Measurements from ENCODE around the gene TMEM150A.
"Not testable (repeated sequence)": the region's sequence is repeated elsewhere in the genome, so short reads cannot be mapped to it uniquely, and the experiment has no call there.

Gene TMEM150A

GRCh38 chr2:85593023-85593422 lies 9.5 kb downstream of the TMEM150A start:
- Mint-ChIP-seq H3K4me1 (peaks cover 24% of the 10 kb centered on the region), H3K9me3 (no peaks in the 10 kb centered on the region), H3K4me3 (no peak overlapping the region), H3K27me3 (no peaks in the 10 kb centered on the region), H3K27ac (no peak overlapping the region), H3K36me3 (peaks cover 2% of the 10 kb centered on the region)
- DNase-seq (ENCODE audit: low spot score in 2 of 2), result no peak
- ATAC-seq (ENCODE audit: low read depth), result no peak

DNA sequence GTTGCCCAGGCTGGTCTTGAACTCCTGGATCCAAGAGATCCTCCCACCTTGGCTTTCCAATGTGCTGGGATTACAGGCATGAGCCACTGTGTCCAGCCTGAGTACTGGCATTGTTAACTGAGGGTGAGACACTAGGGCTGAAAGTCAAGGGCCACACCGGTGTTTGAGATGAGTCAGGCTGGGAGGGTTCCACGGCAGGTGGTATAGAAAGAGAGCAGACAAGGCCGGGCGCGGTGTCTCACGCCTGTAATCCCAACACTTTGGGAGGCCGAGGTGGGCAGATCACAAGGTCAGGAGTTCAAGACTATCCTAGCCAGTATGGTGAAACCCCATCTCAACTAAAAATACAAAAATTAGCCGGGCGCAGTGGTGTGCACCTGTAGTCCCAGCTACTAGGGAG lies 10.2 kb downstream of the TMEM150A start:
- not testable (repeated sequence) for H3K27ac Mint-ChIP-seq, H3K27me3 Mint-ChIP-seq, H3K36me3 Mint-ChIP-seq

GRCh38 chr2:85591563-85591962 lies 10.9 kb downstream of the TMEM150A start:
- peaks cover 24% of the 10 kb centered on the region for H3K4me1 Mint-ChIP-seq
- H3K27ac Mint-ChIP-seq, result no peak overlapping the region
- DNase-seq (ENCODE audit: low spot score in 2 of 2), result no peak

More for the DNA sequence above, 10.2 kb downstream of the TMEM150A start:
- H3K9me3 Mint-ChIP-seq; ATAC-seq (ENCODE audit: low read depth); DNase-seq (ENCODE audit: low spot score in 2 of 2); H3K4me3 Mint-ChIP-seq: not testable (repeated sequence)
- H3K4me1 Mint-ChIP-seq, result peaks cover 28% of the 10 kb centered on the region

DNA sequence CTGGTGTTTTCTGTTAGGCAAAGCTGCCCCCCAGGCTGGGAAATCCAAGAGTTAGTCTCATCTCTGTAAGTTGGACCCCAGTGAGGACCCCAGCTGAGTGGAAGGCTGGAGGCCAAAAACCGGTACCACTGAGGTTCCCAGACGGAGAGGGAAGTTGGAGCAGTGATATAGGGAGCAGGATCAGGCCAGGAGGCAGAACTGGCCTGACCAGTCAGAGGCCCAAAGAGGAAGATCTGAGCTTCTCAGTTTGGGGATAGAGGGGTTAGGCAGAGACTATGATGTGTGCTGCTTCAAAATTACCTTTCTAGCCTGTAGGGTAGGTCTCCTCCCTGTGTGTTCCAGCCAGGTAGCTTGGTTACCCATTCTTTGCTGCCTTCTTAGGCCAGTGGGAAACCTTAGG lies 11.5 kb downstream of the TMEM150A start:
- peaks cover 2% of the 10 kb centered on the region for H3K36me3 Mint-ChIP-seq
- no peak overlapping the region for H3K4me3 Mint-ChIP-seq
- DNase-seq (ENCODE audit: low spot score in 2 of 2), result no peak
- no peak overlapping the region for H3K27ac Mint-ChIP-seq
- peaks cover 23% of the 10 kb centered on the region for H3K4me1 Mint-ChIP-seq
- no peak for ATAC-seq (ENCODE audit: low read depth)
- no peaks in the 10 kb centered on the region for H3K9me3 Mint-ChIP-seq
- no peaks in the 10 kb centered on the region for H3K27me3 Mint-ChIP-seq

More at GRCh38 chr2:85591563-85591962, 10.9 kb downstream of the TMEM150A start:
- H3K36me3 Mint-ChIP-seq, result peaks cover 2% of the 10 kb centered on the region
- H3K27me3 Mint-ChIP-seq, result no peaks in the 10 kb centered on the region
- no peak for ATAC-seq (ENCODE audit: low read depth)
- no peaks in the 10 kb centered on the region for H3K9me3 Mint-ChIP-seq
- H3K4me3 Mint-ChIP-seq, result no peak overlapping the region

DNA sequence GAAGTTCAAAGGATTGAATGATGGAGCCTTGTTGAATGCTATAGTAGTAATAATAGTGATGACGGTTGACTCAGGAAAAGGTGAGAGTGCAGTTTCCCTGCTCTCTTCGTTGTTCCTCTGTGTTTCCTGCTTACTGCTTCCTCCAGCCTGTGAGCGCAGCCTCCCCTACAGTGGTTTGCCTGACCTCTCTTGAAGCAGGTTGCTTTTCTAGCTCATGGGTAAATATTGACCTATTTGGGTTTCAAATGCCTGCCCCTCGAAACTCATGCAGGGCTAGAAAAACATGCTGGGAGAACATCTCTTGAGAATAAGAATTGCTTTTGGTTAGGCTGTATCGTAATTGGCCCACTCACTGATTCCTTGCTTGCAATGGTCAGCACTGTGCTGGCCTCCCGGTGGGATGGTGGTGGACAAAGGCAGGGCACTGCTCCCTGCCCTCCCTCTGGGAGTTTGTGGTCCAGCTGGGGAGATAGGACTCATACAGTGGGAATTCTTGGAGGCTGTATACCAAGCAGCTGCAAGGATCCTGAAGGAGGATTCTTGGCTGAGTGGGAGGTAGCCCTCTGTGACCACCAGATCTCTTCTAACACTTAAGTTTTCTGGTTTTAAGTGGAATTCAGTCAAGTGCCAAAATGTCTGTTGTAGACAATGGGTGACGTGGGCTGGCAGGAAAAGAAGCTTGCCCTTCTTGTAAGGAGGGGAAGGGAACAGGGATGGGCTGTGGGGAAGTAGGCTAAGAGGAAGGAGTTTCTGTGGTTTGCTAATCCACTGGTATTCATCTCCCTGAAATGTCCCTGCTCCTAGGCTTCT lies 12.3 kb downstream of the TMEM150A start:
- peaks cover 23% of the 10 kb centered on the region for H3K4me1 Mint-ChIP-seq
- DNase-seq (ENCODE audit: low spot score in 2 of 2), result no peak
- no peak overlapping the region for H3K4me3 Mint-ChIP-seq

GRCh38 chr2:85589181-85589580 lies 13.3 kb downstream of the TMEM150A start:
- H3K4me3 Mint-ChIP-seq, result no peak overlapping the region

More for the DNA sequence above, 12.3 kb downstream of the TMEM150A start:
- Mint-ChIP-seq H3K27ac (no peak overlapping the region), H3K36me3 (no peaks in the 10 kb centered on the region), H3K9me3 (no peaks in the 10 kb centered on the region), H3K27me3 (no peaks in the 10 kb centered on the region)
- ATAC-seq (ENCODE audit: low read depth), result no peak

GRCh38 chr2:85588645-85589044 lies 13.9 kb downstream of the TMEM150A start:
- no peaks in the 10 kb centered on the region for H3K27me3 Mint-ChIP-seq
- H3K4me1 Mint-ChIP-seq, result peaks cover 18% of the 10 kb centered on the region
- H3K4me3 Mint-ChIP-seq, result no peak overlapping the region
- DNase-seq (ENCODE audit: low spot score in 2 of 2), result no peak
- no peak overlapping the region for H3K27ac Mint-ChIP-seq
- H3K36me3 Mint-ChIP-seq, result no peaks in the 10 kb centered on the region
- no peaks in the 10 kb centered on the region for H3K9me3 Mint-ChIP-seq
- ATAC-seq (ENCODE audit: low read depth), result no peak

More at GRCh38 chr2:85589181-85589580, 13.3 kb downstream of the TMEM150A start:
- Mint-ChIP-seq H3K27ac (no peak overlapping the region), H3K4me1 (peaks cover 22% of the 10 kb centered on the region), H3K36me3 (no peaks in the 10 kb centered on the region), H3K9me3 (no peaks in the 10 kb centered on the region), H3K27me3 (no peaks in the 10 kb centered on the region)
- ATAC-seq (ENCODE audit: low read depth) (no peak), DNase-seq (ENCODE audit: low spot score in 2 of 2) (no peak)

- Mint-ChIP-seq H3K4me1 (peaks cover 18% of the 10 kb centered on the region), H3K36me3 (peaks cover 2% of the 10 kb centered on the region), H3K27me3 (no peaks in the 10 kb centered on the region), H3K4me3 (no peak overlapping the region), H3K9me3 (no peaks in the 10 kb centered on the region), H3K27ac (no peak overlapping the region)
- DNase-seq (ENCODE audit: low spot score in 2 of 2), result no peak
- no peak for ATAC-seq (ENCODE audit: low read depth)
Observed at GRCh38 chr2:85588236-85588635, 14.3 kb downstream of the TMEM150A start.

DNA sequence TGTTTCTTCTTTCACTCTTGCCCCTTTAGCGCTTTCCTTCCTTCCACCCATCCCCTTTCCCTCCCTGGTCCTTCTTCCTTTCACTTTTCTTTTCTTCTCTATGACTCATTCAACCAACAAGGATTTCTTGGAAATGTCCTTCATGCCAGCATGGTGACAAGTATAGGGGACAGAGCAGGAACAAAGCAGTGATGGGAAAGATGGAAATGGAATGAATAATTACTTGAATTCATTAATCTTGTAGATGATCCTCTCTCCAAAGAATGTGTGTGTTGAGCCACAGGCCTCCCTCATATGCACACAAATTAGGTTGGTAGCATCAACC lies 16.8 kb downstream of the TMEM150A start:
- H3K36me3 Mint-ChIP-seq, result peaks cover 14% of the 10 kb centered on the region
- no peaks in the 10 kb centered on the region for H3K9me3 Mint-ChIP-seq
- no peaks in the 10 kb centered on the region for H3K27me3 Mint-ChIP-seq
- H3K27ac Mint-ChIP-seq, result no peak overlapping the region
- H3K4me3 Mint-ChIP-seq, result peak overlapping the region; percentile 27
- no peak for DNase-seq (ENCODE audit: low spot score in 2 of 2)
- ATAC-seq (ENCODE audit: low read depth), result no peak
- peaks cover 18% of the 10 kb centered on the region for H3K4me1 Mint-ChIP-seq

- ATAC-seq (ENCODE audit: low read depth) (peak; percentile 48), DNase-seq (ENCODE audit: low spot score in 2 of 2) (no peak)
- peaks cover 16% of the 10 kb centered on the region for H3K36me3 Mint-ChIP-seq
- peak overlapping the region; percentile 78 for H3K4me3 Mint-ChIP-seq
- peaks cover 20% of the 10 kb centered on the region for H3K4me1 Mint-ChIP-seq
- no peaks in the 10 kb centered on the region for H3K27me3 Mint-ChIP-seq
- no peak overlapping the region for H3K27ac Mint-ChIP-seq
- H3K9me3 Mint-ChIP-seq, result no peaks in the 10 kb centered on the region
Observed at GRCh38 chr2:85584857-85585780, 17.4 kb downstream of the TMEM150A start.

DNA sequence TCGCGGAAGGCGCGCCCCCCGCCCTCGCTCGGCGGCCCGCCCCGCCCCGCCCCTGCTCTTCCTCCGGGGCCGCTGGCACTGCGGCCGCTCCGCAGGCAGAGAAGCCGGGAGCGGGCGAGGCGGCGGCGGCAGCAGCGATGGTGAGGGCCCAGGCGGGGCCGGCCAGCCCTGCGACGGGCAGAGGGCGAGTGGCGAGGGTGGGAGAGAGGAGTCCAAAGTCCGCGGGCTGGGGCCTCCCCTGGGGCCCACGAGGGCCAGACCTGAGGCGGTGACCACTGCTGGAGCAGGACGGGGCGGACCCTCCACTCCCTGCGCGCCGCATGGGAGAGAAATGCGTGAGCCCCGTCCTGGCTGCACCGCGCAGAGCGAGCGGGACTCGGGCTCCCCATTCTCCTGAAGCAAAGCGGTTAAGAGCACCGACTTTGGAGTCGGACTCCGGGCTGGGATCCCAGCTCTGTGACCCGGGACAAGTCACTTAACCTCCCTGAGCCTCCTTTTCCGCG lies 18.1 kb downstream of the TMEM150A start, which contains the start of gene VAMP5:
TSS of gene VAMP5 (plus strand) at position 78 of the 503 bp plus-strand sequence. CDS start at position 138, 60 bp downstream.
- DNase-seq (ENCODE audit: low spot score in 2 of 2) (no peak), ATAC-seq (ENCODE audit: low read depth) (peak; percentile 64)
- H3K4me1 Mint-ChIP-seq, result peaks cover 23% of the 10 kb centered on the region

GRCh38 chr2:85583667-85584353 lies 18.7 kb downstream of the TMEM150A start:
- Mint-ChIP-seq H3K4me1 (peaks cover 28% of the 10 kb centered on the region), H3K4me3 (peak overlapping the region; percentile 80), H3K27me3 (no peaks in the 10 kb centered on the region), H3K9me3 (no peaks in the 10 kb centered on the region), H3K27ac (no peak overlapping the region), H3K36me3 (peaks cover 18% of the 10 kb centered on the region)
- ATAC-seq (ENCODE audit: low read depth) (no peak), DNase-seq (ENCODE audit: low spot score in 2 of 2) (peak in 1 of 2 donors; percentile 25)

More for the DNA sequence above, 18.1 kb downstream of the TMEM150A start, which contains the start of gene VAMP5:
- no peaks in the 10 kb centered on the region for H3K27me3 Mint-ChIP-seq
- H3K36me3 Mint-ChIP-seq, result peaks cover 18% of the 10 kb centered on the region
- peak within 1 kb of the TSS; percentile 80 for H3K4me3 Mint-ChIP-seq
- no peak within 1 kb of the TSS for H3K27ac Mint-ChIP-seq
- no peaks in the 10 kb centered on the region for H3K9me3 Mint-ChIP-seq

DNA sequence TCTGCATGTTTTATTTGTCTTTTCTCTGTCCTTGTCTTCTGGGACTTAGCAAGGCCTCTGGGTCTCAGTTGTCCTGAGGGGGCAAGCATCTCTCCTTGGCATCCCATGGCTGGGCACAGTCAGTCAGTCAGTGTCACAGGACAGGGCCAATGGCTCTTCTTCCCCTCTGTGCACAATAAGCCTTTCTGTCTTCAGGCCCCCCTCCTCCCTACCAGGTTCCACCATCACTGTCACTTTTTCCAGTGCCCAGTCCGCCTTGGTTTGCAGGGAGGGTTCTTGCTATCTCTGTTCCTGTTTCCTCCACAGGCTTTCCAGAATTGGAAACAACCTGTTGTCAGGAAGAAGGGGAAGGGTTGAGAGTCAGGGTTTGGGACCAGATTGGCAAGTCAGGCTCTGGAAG lies 20.0 kb downstream of the TMEM150A start:
- peaks cover 27% of the 10 kb centered on the region for H3K4me1 Mint-ChIP-seq
- no peaks in the 10 kb centered on the region for H3K9me3 Mint-ChIP-seq
- H3K27ac Mint-ChIP-seq, result no peak overlapping the region
- H3K27me3 Mint-ChIP-seq, result no peaks in the 10 kb centered on the region
- DNase-seq (ENCODE audit: low spot score in 2 of 2), result no peak
- no peak for ATAC-seq (ENCODE audit: low read depth)
- peaks cover 18% of the 10 kb centered on the region for H3K36me3 Mint-ChIP-seq
- no peak overlapping the region for H3K4me3 Mint-ChIP-seq
